Measurements from ENCODE around the gene RNPEP. TPM values are rescaled to one million over a fixed set of nuclear protein-coding genes. Genes with fewer than 3 reads are reported as not detected.

Gene RNPEP
- total and polyA plus RNA-seq, 2 of the 8 experiments (the other 6 are each of a cell fraction or from before 2014, with no cell fraction given): 34.1 to 51.1 TPM

DNA sequence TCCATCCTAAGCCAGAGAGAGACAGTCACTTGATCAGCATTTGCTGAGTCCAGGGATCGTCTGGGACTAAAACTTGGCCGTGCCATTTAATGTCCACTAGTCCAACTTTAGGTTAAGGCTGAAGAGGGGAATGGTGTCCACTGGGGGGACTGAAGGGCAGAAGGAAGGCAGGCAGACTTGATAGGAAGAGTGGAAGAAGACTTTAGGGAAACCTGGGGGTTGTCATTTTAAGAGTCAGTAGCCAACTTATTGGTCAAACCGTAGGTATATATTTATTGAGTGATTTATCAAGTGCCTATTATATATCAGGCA, 34.8 kb upstream of the RNPEP start:
- no peak overlapping the region for H2AK5ac ChIP-seq (ENCODE audit: low read depth, low read length)
- H3K27ac ChIP-seq (ENCODE audit: low read depth, low read length): no peak overlapping the region
- no peak overlapping the region for H2BK5ac ChIP-seq (ENCODE audit: low read depth, low read length)
- H2BK15ac ChIP-seq (ENCODE audit: low read length): no peak overlapping the region
- H2AFZ ChIP-seq (ENCODE audit: low read length): no peak overlapping the region
- H3K23ac ChIP-seq (ENCODE audit: insufficient read length): no peak overlapping the region
- ChIA-PET POLR2A (ENCODE audit: partially characterized antibody) (no interaction called here), CTCF (ENCODE audit: partially characterized antibody) (interaction anchor here (3.3 kb wide), 1 partner anchor 52 kb away, joined by 19 read pairs; no protein-coding TSS in a partner anchor)
- no peak overlapping the region for H3K4ac ChIP-seq (replicated peaks; ENCODE audit: insufficient read length, low read depth, low read length)
- no peak overlapping the region for H3K14ac ChIP-seq (ENCODE audit: insufficient read length)
- H3K4me3 ChIP-seq (ENCODE audit: extremely low read depth in 1 of 4, insufficient read depth in 2 of 4, low read depth in 3 of 4, low read length in 4 of 4): no peak overlapping the region
- no peaks in the 10 kb centered on the region for H3K79me2 ChIP-seq (ENCODE audit: control insufficient read depth in 1 of 2, insufficient read depth in 2 of 2, low read length in 2 of 2)
- H3K56ac ChIP-seq (replicated peaks; ENCODE audit: insufficient read length, low read depth, low read length): no peak overlapping the region
- H2BK20ac ChIP-seq (ENCODE audit: low read length): no peak overlapping the region
- no peak overlapping the region for H4K91ac ChIP-seq (replicated peaks; ENCODE audit: insufficient read length, low read length)
- H3K4me1 ChIP-seq (replicated peaks in 1 of 4; ENCODE audit: control insufficient read depth in 3 of 4, insufficient read depth in 4 of 4, low read length in 3 of 4): peaks cover 2 to 15% (median 5%) of the 10 kb centered on the region in 4 experiments; a peak in 6 of 7 replicates
- H4K5ac ChIP-seq (ENCODE audit: insufficient read length, low read depth, low read length): no peak overlapping the region
- no peak for FAIRE-seq
- H3K9me3 ChIP-seq (ENCODE audit: insufficient read depth in 2 of 2, low read depth in 1 of 2, low read length in 1 of 2): no peaks in the 10 kb centered on the region
- no peak overlapping the region for H3K18ac ChIP-seq (ENCODE audit: extremely low read depth, low read length)
- DNase-seq (ENCODE audit: low read depth in 1 of 2, low spot score in 2 of 2): no peak
- no peaks in the 10 kb centered on the region for H3K79me1 ChIP-seq (ENCODE audit: low read depth, low read length)
- H3K4me2 ChIP-seq (ENCODE audit: insufficient read depth in 1 of 2, low read depth in 2 of 2, low read length in 2 of 2): no peak overlapping the region
- H2BK120ac ChIP-seq (replicated peaks; ENCODE audit: low read depth, low read length): no peak overlapping the region
- H3K9ac ChIP-seq (replicated peaks in 1 of 4; ENCODE audit: extremely low read depth in 1 of 4, low read depth in 3 of 4, low read length in 3 of 4): no peak overlapping the region
- peaks cover 8% of the 10 kb centered on the region for H3K23me2 ChIP-seq (ENCODE audit: low read depth, low read length)
- no peak overlapping the region for H2BK12ac ChIP-seq (ENCODE audit: low read depth, low read length)
- WGBS, 2 experiments (ENCODE audit: extremely low coverage in 1 of 2, insufficient coverage in 1 of 2, insufficient read length in 1 of 2, insufficient replicate concordance in 2 of 2, low coverage in 1 of 2, low lambda C conversion rate in 2 of 2, missing lambda C conversion rate in 1 of 2): 74% methylated on average over 3 of the region's 3 CpGs; no CpG with 5 or more reads in 1 of the 2 experiments
- H4K8ac ChIP-seq (ENCODE audit: extremely low read depth, insufficient read depth, low read length): no peak overlapping the region
- peaks cover 0 to 15% (median 13%) of the 10 kb centered on the region in 4 experiments; a peak in 6 of 7 replicates for H3K27me3 ChIP-seq (replicated peaks in 1 of 4; ENCODE audit: control insufficient read depth in 3 of 4, extremely low read depth in 1 of 4, insufficient read depth in 3 of 4, low read length in 3 of 4)
- no peaks in the 10 kb centered on the region; a peak in 1 of 8 replicates for H3K36me3 ChIP-seq (ENCODE audit: control insufficient read depth in 2 of 4, insufficient read depth in 4 of 4, low read length in 3 of 4)
- H4K20me1 ChIP-seq (replicated peaks in 1 of 2; ENCODE audit: control insufficient read depth in 1 of 2, insufficient read depth in 2 of 2, low read length in 2 of 2): no peaks in the 10 kb centered on the region
- no peak for TF ChIP-seq TAF7 (optimal IDR thresholded peaks at IDR 0.05; ENCODE audit: borderline replicate concordance, low read depth, low read length)
- TF ChIP-seq TEAD4 (IDR thresholded peaks at IDR 0.05; ENCODE audit: low read depth, low read length): no peak
- no peak for TF ChIP-seq SP4 (IDR thresholded peaks at IDR 0.05; ENCODE audit: low read length)
- TF ChIP-seq CEBPB (IDR thresholded peaks at IDR 0.05; ENCODE audit: low read depth, low read length): no peak
